Measurements from ENCODE around the gene LFNG.
A peak's percentile ranks its signal among the peaks of the same experiment; 100 is the strongest.

The LFNG gene

DNA sequence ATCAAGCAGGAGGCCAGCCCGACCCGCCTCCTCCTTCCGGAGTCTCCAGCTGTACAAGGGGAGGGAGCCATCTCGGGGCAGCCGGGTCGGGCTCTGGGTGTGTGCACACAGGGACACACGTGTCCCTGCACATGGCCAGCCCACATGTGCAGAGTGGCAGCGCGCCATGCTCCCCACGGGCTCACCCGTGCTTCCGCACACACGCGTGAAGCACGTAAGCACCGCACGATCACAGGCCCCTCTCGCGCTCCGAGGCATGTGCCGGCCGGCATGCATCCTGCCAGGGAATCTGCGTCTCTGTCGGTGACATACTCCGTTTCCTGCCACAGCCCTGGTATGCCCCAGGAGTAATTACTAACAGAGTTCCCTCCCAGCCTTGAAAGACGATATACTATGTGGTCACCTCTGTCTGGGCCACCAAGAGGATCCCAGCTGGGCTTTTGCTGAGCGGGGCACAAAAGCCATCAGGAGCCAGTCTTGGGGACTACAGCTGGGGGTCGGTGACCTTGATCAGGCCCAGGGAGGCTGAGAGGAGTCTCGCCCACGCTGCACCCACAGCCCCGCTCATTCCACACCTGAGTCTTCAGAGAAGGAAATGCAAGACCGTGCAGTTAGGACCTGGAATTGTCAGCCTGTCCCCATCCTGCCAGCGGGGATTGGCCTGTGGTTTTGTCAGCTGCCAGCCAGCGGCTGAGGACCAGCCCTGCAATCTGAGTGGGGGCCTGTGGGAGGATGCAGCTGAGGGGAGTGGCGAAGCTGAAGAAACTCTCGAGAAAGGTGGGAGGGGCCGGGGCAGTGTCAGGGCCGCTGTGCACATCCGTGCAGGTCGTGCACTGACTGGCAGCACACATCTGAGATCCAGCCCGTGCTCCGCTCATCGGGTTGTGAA is 11.0 kb upstream of the LFNG start:
- Histone ChIP-seq H3K4me1 (ENCODE audit: insufficient read depth, poor library complexity, severe bottlenecking) (peaks cover 17% of the 10 kb centered on the region), H3K4me3 (ENCODE audit: severe bottlenecking) (no peak overlapping the region), H3K27ac (ENCODE audit: poor library complexity, severe bottlenecking) (peak overlapping the region; percentile 0), H3K9me3 (ENCODE audit: severe bottlenecking) (no peaks in the 10 kb centered on the region), H3K27me3 (ENCODE audit: insufficient read depth, poor library complexity, severe bottlenecking) (no peaks in the 10 kb centered on the region), H3K36me3 (ENCODE audit: low read depth) (no peaks in the 10 kb centered on the region)
- ATAC-seq (ENCODE audit: low read depth), result peak; percentile 59
- TF ChIP-seq, protein P1, sequence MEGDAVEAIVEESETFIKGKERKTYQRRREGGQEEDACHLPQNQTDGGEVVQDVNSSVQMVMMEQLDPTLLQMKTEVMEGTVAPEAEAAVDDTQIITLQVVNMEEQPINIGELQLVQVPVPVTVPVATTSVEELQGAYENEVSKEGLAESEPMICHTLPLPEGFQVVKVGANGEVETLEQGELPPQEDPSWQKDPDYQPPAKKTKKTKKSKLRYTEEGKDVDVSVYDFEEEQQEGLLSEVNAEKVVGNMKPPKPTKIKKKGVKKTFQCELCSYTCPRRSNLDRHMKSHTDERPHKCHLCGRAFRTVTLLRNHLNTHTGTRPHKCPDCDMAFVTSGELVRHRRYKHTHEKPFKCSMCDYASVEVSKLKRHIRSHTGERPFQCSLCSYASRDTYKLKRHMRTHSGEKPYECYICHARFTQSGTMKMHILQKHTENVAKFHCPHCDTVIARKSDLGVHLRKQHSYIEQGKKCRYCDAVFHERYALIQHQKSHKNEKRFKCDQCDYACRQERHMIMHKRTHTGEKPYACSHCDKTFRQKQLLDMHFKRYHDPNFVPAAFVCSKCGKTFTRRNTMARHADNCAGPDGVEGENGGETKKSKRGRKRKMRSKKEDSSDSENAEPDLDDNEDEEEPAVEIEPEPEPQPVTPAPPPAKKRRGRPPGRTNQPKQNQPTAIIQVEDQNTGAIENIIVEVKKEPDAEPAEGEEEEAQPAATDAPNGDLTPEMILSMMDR (IDR thresholded peaks at IDR 0.05; ENCODE audit: poor library complexity, severe bottlenecking), result no peak
- no peak for DNase-seq (ENCODE audit: low spot score)

DNA sequence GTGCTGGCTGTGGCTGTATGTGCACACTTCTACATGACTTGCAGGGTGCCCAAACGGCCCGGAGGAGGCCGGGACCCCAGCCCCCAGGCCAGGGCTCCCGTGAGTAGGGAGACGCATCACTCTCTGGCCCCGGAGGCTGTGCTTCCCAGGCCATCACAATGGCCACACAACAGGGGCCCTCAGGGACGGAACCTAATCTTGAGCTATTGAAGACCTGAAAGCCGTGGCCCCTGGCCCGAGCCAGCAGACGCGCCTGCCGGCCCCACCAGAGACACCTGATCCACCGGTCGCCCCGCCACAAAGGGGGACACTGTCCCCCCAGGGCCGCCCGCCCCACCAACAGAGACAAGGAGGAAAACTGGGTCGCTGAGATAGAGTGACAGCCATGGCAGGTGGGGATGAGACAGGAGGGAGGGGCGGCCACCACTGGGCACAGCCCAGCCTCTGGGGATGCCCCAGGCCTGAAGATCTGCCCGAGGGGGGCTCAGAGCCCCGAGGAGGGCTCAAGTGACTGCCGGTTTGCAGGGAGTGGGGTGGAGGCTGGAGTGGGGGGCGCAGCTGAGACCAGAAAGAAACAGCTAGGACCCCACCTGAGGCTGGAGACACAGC is 10.2 kb upstream of the LFNG start:
- no peaks in the 10 kb centered on the region for H3K36me3 ChIP-seq (ENCODE audit: low read depth)
- peaks cover 17% of the 10 kb centered on the region for H3K4me1 ChIP-seq (ENCODE audit: insufficient read depth, poor library complexity, severe bottlenecking)
- no peaks in the 10 kb centered on the region for H3K27me3 ChIP-seq (ENCODE audit: insufficient read depth, poor library complexity, severe bottlenecking)
- TF ChIP-seq, protein P1 (IDR thresholded peaks at IDR 0.05; ENCODE audit: poor library complexity, severe bottlenecking), result no peak
- ATAC-seq (ENCODE audit: low read depth) (no peak), DNase-seq (ENCODE audit: low spot score) (no peak)
- H3K4me3 ChIP-seq (ENCODE audit: severe bottlenecking), result no peak overlapping the region
- no peak overlapping the region for H3K27ac ChIP-seq (ENCODE audit: poor library complexity, severe bottlenecking)
- H3K9me3 ChIP-seq (ENCODE audit: severe bottlenecking), result no peaks in the 10 kb centered on the region

DNA sequence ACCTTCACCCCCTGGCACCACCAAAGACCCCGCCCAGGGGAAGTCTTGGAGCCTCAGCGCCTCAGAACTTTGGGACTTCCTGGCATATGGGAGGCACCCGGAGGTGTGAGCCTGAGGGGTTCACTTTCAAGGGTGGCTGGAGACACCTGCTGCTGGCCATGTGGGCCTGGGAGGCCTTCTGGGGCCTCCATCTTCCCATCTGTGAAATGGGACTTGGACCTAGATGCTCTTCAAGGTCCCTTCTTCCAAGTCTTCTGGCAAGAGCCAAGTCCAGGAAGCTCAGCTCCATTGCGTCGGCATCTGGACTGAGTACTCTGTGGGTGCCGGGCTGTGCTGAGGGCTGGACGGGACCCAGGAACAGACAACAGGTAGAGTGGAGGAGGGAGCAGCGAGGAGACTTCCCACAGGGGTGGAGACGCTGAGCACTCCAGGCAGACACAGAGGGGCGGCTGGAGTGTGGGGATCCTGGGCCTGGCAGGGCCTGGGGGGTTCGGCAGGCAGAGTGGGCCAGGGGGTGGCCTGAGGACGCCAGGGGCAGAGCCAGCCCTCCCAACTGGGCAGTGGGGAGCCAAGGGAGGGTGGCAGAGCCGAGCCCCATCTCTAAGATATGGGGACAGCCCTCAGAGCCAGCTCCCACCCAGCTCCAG is 9.3 kb upstream of the LFNG start:
- peaks cover 17% of the 10 kb centered on the region for H3K4me1 ChIP-seq (ENCODE audit: insufficient read depth, poor library complexity, severe bottlenecking)
- H3K36me3 ChIP-seq (ENCODE audit: low read depth), result no peaks in the 10 kb centered on the region
- TF ChIP-seq, protein P1 (IDR thresholded peaks at IDR 0.05; ENCODE audit: poor library complexity, severe bottlenecking), result no peak
- no peaks in the 10 kb centered on the region for H3K27me3 ChIP-seq (ENCODE audit: insufficient read depth, poor library complexity, severe bottlenecking)
- no peaks in the 10 kb centered on the region for H3K9me3 ChIP-seq (ENCODE audit: severe bottlenecking)
- H3K4me3 ChIP-seq (ENCODE audit: severe bottlenecking), result no peak overlapping the region
- no peak overlapping the region for H3K27ac ChIP-seq (ENCODE audit: poor library complexity, severe bottlenecking)
- DNase-seq (ENCODE audit: low spot score), result no peak
- no peak for ATAC-seq (ENCODE audit: low read depth)

DNA sequence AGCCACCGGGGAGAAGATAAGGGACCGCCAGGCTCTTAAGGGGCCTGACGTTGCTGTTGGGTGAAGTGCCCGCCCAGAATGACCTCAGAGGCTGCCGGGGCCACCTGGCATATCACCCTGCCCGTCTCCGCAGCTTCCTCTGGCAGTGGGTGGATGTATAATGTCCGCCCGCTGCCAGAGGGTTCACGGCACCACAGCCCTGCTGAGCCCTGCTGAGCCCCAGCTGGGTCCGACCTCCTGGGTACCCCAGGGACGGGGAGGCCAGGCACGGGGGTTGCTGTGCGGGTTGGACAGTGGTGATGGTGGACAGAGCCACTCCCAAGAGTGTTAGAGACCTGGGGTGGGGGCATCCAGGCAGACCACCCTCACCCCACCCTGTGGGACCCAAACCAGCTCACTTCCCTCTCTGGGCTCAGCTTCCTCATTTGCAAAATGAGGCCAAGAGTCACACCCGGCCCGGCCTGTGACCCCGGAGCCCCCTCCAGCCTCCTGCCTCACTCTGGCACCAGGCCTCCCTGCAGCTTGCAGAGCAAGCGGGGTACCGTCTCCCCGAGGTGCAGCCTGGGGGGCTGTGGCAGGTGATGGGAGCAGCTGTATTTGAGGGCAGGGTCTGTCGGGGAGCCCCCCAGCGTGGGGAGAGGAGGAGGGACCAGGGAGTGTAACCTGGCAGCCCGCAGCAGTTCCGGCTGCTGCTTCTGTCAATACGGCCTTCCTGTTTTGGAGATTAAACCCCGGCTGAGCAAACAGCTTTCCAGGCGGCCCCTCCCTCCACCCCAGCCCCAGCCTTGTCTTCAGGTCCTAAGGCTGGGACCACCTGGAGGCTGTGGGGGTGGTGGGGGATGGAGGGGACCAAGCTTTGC is 8.4 kb upstream of the LFNG start:
- no peaks in the 10 kb centered on the region for H3K9me3 ChIP-seq (ENCODE audit: severe bottlenecking)
- TF ChIP-seq, protein P1 (IDR thresholded peaks at IDR 0.05; ENCODE audit: poor library complexity, severe bottlenecking), result no peak
- DNase-seq (ENCODE audit: low spot score) (no peak), ATAC-seq (ENCODE audit: low read depth) (no peak)
- peaks cover 17% of the 10 kb centered on the region for H3K4me1 ChIP-seq (ENCODE audit: insufficient read depth, poor library complexity, severe bottlenecking)
- H3K27ac ChIP-seq (ENCODE audit: poor library complexity, severe bottlenecking), result no peak overlapping the region
- H3K27me3 ChIP-seq (ENCODE audit: insufficient read depth, poor library complexity, severe bottlenecking), result no peaks in the 10 kb centered on the region
- H3K4me3 ChIP-seq (ENCODE audit: severe bottlenecking), result no peak overlapping the region
- H3K36me3 ChIP-seq (ENCODE audit: low read depth), result no peaks in the 10 kb centered on the region

All from RWPE2 (cell line).